Fibroblast of pulmonary artery (primary cell): ENCODE data around the gene HOXB4.

Source experiments
- DNase-seq: peaks from one replicate; pipeline ENCODE4 v3.0.0-alpha.2; 2010; ENCODE audit warnings: low read depth
- H3K4me3 ChIP-seq: replicated peaks from 2 replicates; pipeline ENCODE4 v1.5.1; 2011; ENCODE audit warnings: low read depth, mild to moderate bottlenecking, control low read depth, low read length, moderate library complexity
- CTCF ChIP-seq: IDR thresholded peaks from 2 replicates; pipeline ENCODE4 v1.5.1; 2011; ENCODE audit warnings: mild to moderate bottlenecking, control low read depth, low read length, inconsistent platforms; ENCODE audit errors: missing control alignments

HOXB4 gene

GRCh38 chr17:48532261-48532660 lies 45.9 kb downstream of the HOXB4 start:
- TF ChIP-seq CTCF: no peak
- no peak overlapping the region for H3K4me3 ChIP-seq
- no peak for DNase-seq

GRCh38 chr17:48530887-48531272 lies 47.3 kb downstream of the HOXB4 start, which contains the start of gene HOXB1:
HOXB1 (minus strand) TSS chr17:48531011; CDS start chr17:48530904, 107 bp downstream.
- DNase-seq: no peak
- no peak within 1 kb of the TSS for H3K4me3 ChIP-seq
- TF ChIP-seq CTCF: no peak

GRCh38 chr17:48530208-48530886 lies 47.8 kb downstream of the HOXB4 start:
- H3K4me3 ChIP-seq: no peak overlapping the region

GRCh38 chr17:48529683-48530009 lies 48.5 kb downstream of the HOXB4 start:
- no peak for DNase-seq
- TF ChIP-seq CTCF: no peak
- no peak overlapping the region for H3K4me3 ChIP-seq

More at GRCh38 chr17:48530208-48530886, 47.8 kb downstream of the HOXB4 start:
- TF ChIP-seq CTCF: no peak
- no peak for DNase-seq

DNA sequence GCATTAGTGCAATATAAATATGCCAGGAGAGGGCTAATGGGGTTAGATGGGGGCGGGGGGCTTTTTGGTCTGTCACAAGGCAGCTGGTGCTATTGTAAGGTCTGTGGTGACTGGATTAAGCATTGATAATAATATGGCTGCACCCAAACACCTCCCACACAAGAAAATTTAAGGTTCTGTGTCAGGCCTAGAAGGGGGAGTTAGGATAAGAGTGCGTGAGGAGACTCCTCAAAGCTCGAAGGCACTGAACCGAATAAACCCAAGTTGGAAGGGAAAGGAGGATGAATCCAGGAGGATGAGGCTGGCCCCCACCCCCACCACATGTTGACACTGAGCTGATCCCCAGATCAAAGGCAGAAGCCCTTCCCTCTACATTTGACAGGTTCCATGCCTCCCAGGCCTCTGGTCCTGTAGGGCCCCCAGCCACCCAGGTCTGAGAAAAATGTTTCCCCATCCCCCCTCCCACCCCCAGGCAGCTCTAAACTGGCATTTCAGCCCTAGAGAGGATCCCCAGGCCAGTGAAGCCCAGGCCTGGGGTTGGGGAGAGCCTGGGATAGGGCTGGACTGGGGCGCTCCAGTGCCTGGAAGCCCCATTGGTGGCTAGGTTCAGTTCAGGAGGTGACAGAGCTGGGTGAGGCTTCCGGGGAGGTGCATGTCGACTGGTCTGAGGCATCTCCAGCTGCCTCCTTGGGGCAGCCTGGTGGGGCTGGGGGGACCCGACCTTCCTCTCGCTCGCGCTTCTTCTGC lies 49.0 kb downstream of the HOXB4 start:
- H3K4me3 ChIP-seq: no peak overlapping the region
- TF ChIP-seq CTCF: no peak
- DNase-seq: no peak

- TF ChIP-seq CTCF: no peak
- no peak overlapping the region for H3K4me3 ChIP-seq
- no peak for DNase-seq
Observed at GRCh38 chr17:48528153-48528935, 49.8 kb downstream of the HOXB4 start.
